Hepatocyte (in vitro differentiated cells): ENCODE measurements around the gene TBL1X. TPM values are rescaled to one million over a fixed set of nuclear protein-coding genes. Genes with fewer than 3 reads are reported as not detected.
A peak's percentile ranks its signal among the peaks of the same experiment; 100 is the strongest.

ENCODE experiments used
- DNase-seq: peaks from one replicate; pipeline ENCODE4 v3.0.0-alpha.2; 2016; ENCODE audit warnings: low spot score
- H2AFZ ChIP-seq: fragments of 200-600 bp; sonication (generic); 2 replicates; pipeline ENCODE4 v1.6.0; 2016; ENCODE audit warnings: antibody characterized with exemption, mild to moderate bottlenecking
- H3K27ac ChIP-seq: fragments of 200-600 bp; sonication (generic); 2 replicates; pipeline ENCODE4 v1.5.1; 2016; ENCODE audit warnings: mild to moderate bottlenecking
- H3K27me3 ChIP-seq: fragments of 200-600 bp; sonication (generic); 2 replicates; pipeline ENCODE4 v1.6.1; 2016
- H3K36me3 ChIP-seq: fragments of 200-600 bp; sonication (generic); replicated peaks from 2 replicates; pipeline ENCODE4 v1.5.1; 2016; ENCODE audit warnings: low read depth; ENCODE audit not compliant: insufficient read depth
- H3K4me1 ChIP-seq: fragments of 200-600 bp; sonication (generic); 2 replicates; pipeline ENCODE4 v1.5.1; 2016; ENCODE audit warnings: mild to moderate bottlenecking, moderate library complexity; ENCODE audit not compliant: insufficient read depth
- H3K4me2 ChIP-seq: fragments of 200-600 bp; sonication (generic); 2 replicates; pipeline ENCODE4 v1.6.0; 2016
- H3K4me3 ChIP-seq: fragments of 200-600 bp; sonication (generic); 2 replicates; pipeline ENCODE4 v1.5.1; 2016; ENCODE audit warnings: mild to moderate bottlenecking
- H3K79me2 ChIP-seq: fragments of 200-600 bp; sonication (generic); 2 replicates; pipeline ENCODE4 v1.6.0; 2017; ENCODE audit warnings: mild to moderate bottlenecking
- H3K9me2 ChIP-seq: fragments of 200-600 bp; sonication (generic); replicated peaks from 2 replicates; pipeline ENCODE4 v1.6.0; 2017; ENCODE audit warnings: mild to moderate bottlenecking; ENCODE audit not compliant: insufficient read depth
- H3K9me3 ChIP-seq: fragments of 200-600 bp; sonication (generic); 2 replicates; pipeline ENCODE4 v1.5.1; 2016; ENCODE audit warnings: low read depth, mild to moderate bottlenecking
- H4K20me1 ChIP-seq: fragments of 200-600 bp; sonication (generic); 2 replicates; pipeline ENCODE4 v1.6.0; 2016; ENCODE audit warnings: mild to moderate bottlenecking; ENCODE audit not compliant: insufficient read depth, poor library complexity, severe bottlenecking
- EZH2 ChIP-seq: fragments of 200-600 bp; sonication (generic); IDR thresholded peaks from 2 replicates; pipeline ENCODE4 v1.6.1; 2016; ENCODE audit warnings: antibody characterized with exemption, mild to moderate bottlenecking, borderline replicate concordance
- EZH2phosphoT487 ChIP-seq: fragments of 200-600 bp; sonication (generic); IDR thresholded peaks from one replicate; pipeline ENCODE4 v1.6.1; 2018; ENCODE audit warnings: antibody characterized with exemption, mild to moderate bottlenecking, low read depth, moderate library complexity; ENCODE audit not compliant: unreplicated experiment, severe bottlenecking
- WGBS: methylation state at CpG from one replicate; pipeline ENCODE4 v1.1.6; 2016; ENCODE audit warnings: low lambda C conversion rate; ENCODE audit errors: missing lambda C conversion rate; 5-methylcytosine and 5-hydroxymethylcytosine counted together
- polyA plus RNA-seq: library from polyadenylated mRNA; unstranded; fragments of >200 nt; fragmentation: Nextera tagmentation; extraction: Ambion mirVana; gene quantifications from 2 replicates; pipeline ENCODE4 v1.2.1, GENCODE V29; 2016
- total RNA-seq: library from RNA; depleted of rRNA; stranded (reverse); fragments of >200 nt; gene quantifications from 2 replicates; pipeline ENCODE4 v1.2.3, GENCODE V29; 2014
- TF ChIP-seq, protein P1 (sequence below): fragments of 200-600 bp; sonication (generic); IDR thresholded peaks from 2 replicates; pipeline ENCODE4 v1.5.1; 2016; ENCODE audit warnings: antibody characterized with exemption, mild to moderate bottlenecking; ENCODE audit not compliant: poor library complexity

The TBL1X gene
- total and polyA plus RNA-seq, 2 experiments from 2014 or later = 14.9 to 16.0 TPM

- H3K9me3 ChIP-seq = no peaks in the 10 kb centered on the region
- H3K36me3 ChIP-seq = no peaks in the 10 kb centered on the region
- H3K9me2 ChIP-seq = no peaks in the 10 kb centered on the region
- H3K27ac ChIP-seq = no peak overlapping the region
- no peaks in the 10 kb centered on the region for H3K27me3 ChIP-seq
- no peaks in the 10 kb centered on the region for H3K4me1 ChIP-seq
- no peaks in the 10 kb centered on the region for H3K79me2 ChIP-seq
- no peak overlapping the region for H3K4me3 ChIP-seq
- H2AFZ ChIP-seq = no peak overlapping the region
- no peak overlapping the region for H3K4me2 ChIP-seq
- no peak for DNase-seq
- H4K20me1 ChIP-seq = no peaks in the 10 kb centered on the region
- WGBS = 69% methylated on average over 4 of the region's 4 CpGs
- TF ChIP-seq, protein P1, sequence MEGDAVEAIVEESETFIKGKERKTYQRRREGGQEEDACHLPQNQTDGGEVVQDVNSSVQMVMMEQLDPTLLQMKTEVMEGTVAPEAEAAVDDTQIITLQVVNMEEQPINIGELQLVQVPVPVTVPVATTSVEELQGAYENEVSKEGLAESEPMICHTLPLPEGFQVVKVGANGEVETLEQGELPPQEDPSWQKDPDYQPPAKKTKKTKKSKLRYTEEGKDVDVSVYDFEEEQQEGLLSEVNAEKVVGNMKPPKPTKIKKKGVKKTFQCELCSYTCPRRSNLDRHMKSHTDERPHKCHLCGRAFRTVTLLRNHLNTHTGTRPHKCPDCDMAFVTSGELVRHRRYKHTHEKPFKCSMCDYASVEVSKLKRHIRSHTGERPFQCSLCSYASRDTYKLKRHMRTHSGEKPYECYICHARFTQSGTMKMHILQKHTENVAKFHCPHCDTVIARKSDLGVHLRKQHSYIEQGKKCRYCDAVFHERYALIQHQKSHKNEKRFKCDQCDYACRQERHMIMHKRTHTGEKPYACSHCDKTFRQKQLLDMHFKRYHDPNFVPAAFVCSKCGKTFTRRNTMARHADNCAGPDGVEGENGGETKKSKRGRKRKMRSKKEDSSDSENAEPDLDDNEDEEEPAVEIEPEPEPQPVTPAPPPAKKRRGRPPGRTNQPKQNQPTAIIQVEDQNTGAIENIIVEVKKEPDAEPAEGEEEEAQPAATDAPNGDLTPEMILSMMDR = no peak
- TF ChIP-seq EZH2 (no peak), EZH2phosphoT487 (no peak)
These were observed 193.6 kb downstream of the TBL1X start for GRCh38 chrX:9658409-9658808.

- peak; percentile 26 for DNase-seq
- H3K4me3 ChIP-seq = no peak overlapping the region
- no peaks in the 10 kb centered on the region for H3K9me2 ChIP-seq
- peak overlapping the region; percentile 51 for H3K27ac ChIP-seq
- H3K9me3 ChIP-seq = no peaks in the 10 kb centered on the region
- no peak overlapping the region for H3K4me2 ChIP-seq
- TF ChIP-seq, protein P1 = no peak
- TF ChIP-seq EZH2phosphoT487 (no peak), EZH2 (no peak)
- no peak overlapping the region for H2AFZ ChIP-seq
- no peaks in the 10 kb centered on the region for H4K20me1 ChIP-seq
- no peaks in the 10 kb centered on the region for H3K36me3 ChIP-seq
- H3K27me3 ChIP-seq = no peaks in the 10 kb centered on the region
- no peaks in the 10 kb centered on the region for H3K4me1 ChIP-seq
- WGBS = 65% methylated on average over 17 of the region's 17 CpGs
- H3K79me2 ChIP-seq = no peaks in the 10 kb centered on the region
These were observed 194.8 kb downstream of the TBL1X start for GRCh38 chrX:9659571-9660195.

DNA sequence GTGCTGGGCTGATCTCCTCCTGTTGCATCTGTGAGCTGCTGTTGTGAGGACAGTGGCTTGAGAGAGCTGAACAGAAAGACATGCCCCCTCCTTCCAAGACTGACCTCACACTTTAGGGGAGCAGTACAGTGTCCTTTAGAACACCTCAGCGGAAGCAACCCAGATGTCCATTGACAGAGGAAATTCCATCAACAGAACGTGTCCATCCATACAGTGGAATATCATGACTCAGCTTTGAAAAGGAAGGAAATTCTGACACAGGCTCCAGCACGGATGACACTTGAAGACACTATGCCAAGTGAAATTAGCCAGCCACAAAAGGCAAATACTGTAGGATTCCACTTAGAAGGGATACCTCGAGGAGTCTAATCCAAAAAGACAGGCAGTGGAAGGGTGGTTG lies 197.3 kb downstream of the TBL1X start:
- Histone ChIP-seq H3K4me2 (no peak overlapping the region), H3K27ac (no peak overlapping the region), H3K4me1 (no peaks in the 10 kb centered on the region), H3K9me2 (no peaks in the 10 kb centered on the region), H2AFZ (no peak overlapping the region), H4K20me1 (no peaks in the 10 kb centered on the region), H3K4me3 (no peak overlapping the region), H3K27me3 (no peaks in the 10 kb centered on the region), H3K79me2 (no peaks in the 10 kb centered on the region), H3K36me3 (no peaks in the 10 kb centered on the region), H3K9me3 (no peaks in the 10 kb centered on the region)
- TF ChIP-seq, protein P1 = no peak
- no peak for TF ChIP-seq EZH2phosphoT487
- no peak for TF ChIP-seq EZH2
- DNase-seq = no peak
- 67% methylated on average over 4 of the region's 4 CpGs for WGBS

- no peaks in the 10 kb centered on the region for H3K79me2 ChIP-seq
- no peak for DNase-seq
- no peaks in the 10 kb centered on the region for H3K9me3 ChIP-seq
- no peaks in the 10 kb centered on the region for H3K36me3 ChIP-seq
- no peak overlapping the region for H2AFZ ChIP-seq
- H3K27me3 ChIP-seq = no peaks in the 10 kb centered on the region
- TF ChIP-seq EZH2 (no peak), EZH2phosphoT487 (no peak)
- TF ChIP-seq, protein P1 = no peak
- H3K4me2 ChIP-seq = no peak overlapping the region
- no peaks in the 10 kb centered on the region for H3K4me1 ChIP-seq
- H4K20me1 ChIP-seq = no peaks in the 10 kb centered on the region
- H3K27ac ChIP-seq = no peak overlapping the region
- H3K9me2 ChIP-seq = no peaks in the 10 kb centered on the region
- 89% methylated on average over 6 of the region's 6 CpGs for WGBS
- no peak overlapping the region for H3K4me3 ChIP-seq
These were observed 198.4 kb downstream of the TBL1X start for GRCh38 chrX:9663216-9663615.
